ENCODE measurements around the gene SLC29A4.
A peak's percentile ranks its signal among the peaks of the same experiment; 100 is the strongest.
"Not testable (repeated sequence)": the region's sequence is repeated elsewhere in the genome, so short reads cannot be mapped to it uniquely, and the experiment has no call there.

SLC29A4 gene

DNA sequence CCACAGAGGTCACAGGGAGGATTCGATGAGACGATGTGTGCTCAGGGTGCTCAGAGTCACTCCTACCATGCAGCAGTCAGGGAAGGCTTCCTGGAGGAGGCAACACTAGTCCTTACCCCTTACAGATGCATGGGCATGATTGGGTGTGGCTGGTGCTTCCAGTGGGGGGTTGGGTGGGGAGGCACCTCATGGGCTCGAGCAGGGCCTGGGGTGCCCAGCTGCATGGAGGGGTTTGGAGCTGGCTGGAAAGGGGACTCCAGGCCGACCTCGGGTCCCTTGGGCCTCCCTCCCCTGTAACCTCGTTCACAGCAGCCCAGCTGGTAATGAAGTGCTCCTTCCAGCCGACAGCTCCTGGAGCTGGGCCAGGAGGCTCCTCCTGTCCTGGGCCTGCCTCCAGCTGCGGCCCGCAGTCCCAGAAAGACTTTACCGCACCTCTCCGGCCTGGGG, 7.7 kb upstream of the SLC29A4 start:
- not testable (repeated sequence) for DNase-seq (ENCODE audit: low read depth)

- not testable (repeated sequence) for DNase-seq (ENCODE audit: low read depth)
Measured at GRCh38 chr7:5275510-5275909, 7.2 kb upstream of the SLC29A4 start.

GRCh38 chr7:5276123-5276522, 6.6 kb upstream of the SLC29A4 start:
- DNase-seq (ENCODE audit: low read depth): not testable (repeated sequence)

- no peak for DNase-seq (ENCODE audit: low read depth)
Measured at GRCh38 chr7:5276611-5277010, 6.1 kb upstream of the SLC29A4 start.

- DNase-seq (ENCODE audit: low read depth): peak; percentile 16
Measured at GRCh38 chr7:5278766-5279165, 4.0 kb upstream of the SLC29A4 start.

GRCh38 chr7:5279734-5280133, 3.0 kb upstream of the SLC29A4 start:
- DNase-seq (ENCODE audit: low read depth): no peak

GRCh38 chr7:5281598-5282500, 894 bp upstream of the SLC29A4 start:
- not testable (repeated sequence) for DNase-seq (ENCODE audit: low read depth)

DNA sequence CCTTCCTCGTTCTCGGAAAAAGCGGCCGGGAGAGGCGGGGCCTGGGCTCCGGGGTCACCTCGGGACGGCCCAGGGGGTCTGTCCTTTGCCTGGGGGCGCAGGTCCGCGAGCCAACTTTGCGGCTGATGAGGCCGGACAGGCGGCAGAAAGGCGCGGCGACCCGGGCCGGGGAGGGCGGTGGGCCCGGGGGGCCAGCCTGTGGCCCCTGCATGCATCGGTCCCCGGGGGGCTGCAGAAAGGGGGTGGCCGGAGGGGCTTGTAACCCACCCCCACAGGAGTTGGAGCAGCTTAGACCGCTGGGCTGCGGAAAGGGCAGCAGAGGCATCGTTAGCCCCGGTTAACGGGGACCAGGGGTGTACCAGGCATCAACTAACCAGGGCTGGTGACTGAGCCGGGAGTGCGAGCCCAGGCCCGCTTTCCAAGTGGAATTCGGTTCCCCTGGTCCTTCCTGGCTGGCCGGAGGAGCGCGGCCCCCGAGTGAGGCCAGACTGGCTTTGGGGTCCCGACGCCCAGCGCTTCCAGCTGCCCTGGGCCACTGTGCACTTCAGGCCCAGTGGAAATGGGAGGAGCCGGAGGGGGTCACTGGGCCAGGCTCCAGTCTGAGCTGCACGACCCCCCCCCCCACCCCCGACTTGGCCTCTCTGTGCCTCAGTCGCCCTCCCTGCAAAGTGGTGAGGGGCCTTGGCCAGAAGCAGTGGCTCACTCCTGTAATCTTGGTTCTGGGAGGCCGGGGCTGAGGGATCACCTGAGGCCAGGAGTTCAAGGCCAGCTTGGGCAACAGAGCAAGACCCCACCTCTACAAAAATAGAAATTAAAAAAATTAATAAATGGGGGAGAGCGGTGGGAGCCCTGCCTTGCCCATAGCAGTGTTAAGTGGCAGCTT, 919 bp downstream of the SLC29A4 start:
- no peak for DNase-seq (ENCODE audit: low read depth)

GRCh38 chr7:5284304-5285281, 1.9 kb downstream of the SLC29A4 start:
- DNase-seq (ENCODE audit: low read depth): peak; percentile 15

GRCh38 chr7:5286933-5287332, 4.2 kb downstream of the SLC29A4 start:
- no peak for DNase-seq (ENCODE audit: low read depth)

DNA sequence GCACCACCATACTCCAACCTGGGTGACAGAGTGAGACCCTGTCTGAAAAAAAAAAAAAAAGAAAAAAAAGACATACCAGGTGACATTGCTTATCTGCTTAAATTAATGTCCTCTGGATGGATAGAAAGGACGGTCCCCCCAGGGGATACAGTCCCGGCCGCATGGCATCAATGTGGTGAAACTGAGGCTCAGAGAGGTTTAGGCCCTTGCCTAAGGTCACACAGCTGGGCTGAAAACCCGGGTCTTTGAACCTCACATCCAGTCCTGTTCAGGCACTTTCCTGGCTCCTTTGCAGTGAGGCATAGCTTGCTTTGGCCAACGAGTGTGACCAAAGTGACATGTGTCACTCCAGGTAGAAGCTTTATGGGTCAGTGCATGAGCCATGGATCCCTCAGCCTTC, 4.6 kb downstream of the SLC29A4 start:
- not testable (repeated sequence) for DNase-seq (ENCODE audit: low read depth)

DNA sequence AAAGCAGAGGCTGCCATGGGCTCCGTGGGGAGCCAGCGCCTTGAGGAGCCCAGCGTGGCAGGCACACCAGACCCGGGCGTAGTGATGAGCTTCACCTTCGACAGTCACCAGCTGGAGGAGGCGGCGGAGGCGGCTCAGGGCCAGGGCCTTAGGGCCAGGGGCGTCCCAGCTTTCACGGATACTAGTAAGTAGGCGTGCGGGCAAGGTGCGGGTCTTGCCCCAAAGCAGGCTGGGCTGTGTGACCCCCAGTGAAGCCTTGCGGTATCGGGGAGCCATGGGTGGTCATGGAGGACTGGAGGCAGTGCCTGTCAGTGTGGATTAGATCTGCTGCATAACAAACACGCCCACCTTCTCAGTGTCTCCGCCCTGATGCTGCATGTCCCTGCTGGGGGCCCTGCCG, 5.1 kb downstream of the SLC29A4 start:
- DNase-seq (ENCODE audit: low read depth): no peak

DNA sequence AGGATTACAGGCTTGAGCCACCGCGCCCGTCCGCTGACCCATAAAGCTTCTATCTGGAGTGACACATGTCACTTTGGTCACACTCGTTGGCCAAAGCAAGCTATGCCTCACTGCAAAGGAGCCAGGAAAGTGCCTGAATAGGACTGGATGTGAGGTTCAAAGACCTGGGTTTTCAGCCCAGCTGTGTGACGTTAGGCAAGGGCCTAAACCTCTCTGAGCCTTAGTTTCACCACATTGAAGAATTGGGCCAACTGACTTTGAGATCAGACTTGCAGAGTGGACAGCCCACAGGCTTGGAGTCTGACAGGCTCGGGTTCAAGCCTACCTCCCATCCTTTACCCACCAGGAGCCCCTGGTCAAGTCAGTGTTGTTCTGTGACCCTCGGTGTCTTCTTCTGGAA, 5.8 kb downstream of the SLC29A4 start:
- not testable (repeated sequence) for DNase-seq (ENCODE audit: low read depth)

DNA sequence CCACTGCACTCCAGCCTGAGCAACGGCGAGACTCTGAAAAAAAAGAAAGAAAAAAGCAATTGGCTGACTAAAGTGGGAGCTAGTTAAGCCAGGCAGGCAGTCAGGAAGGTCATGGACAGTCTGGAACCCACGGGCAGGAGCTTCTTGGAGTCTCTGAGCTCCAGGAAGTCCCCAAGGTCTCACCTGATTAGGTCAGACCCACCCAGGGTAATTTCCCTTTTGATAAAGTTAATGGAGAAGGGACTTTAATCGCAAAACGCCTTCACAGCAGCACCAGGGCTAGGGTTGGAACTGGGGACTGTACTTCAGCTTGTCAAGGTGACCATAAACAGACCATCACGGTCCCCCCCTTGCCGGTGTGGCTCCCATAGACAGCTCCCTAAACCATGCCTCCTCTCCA, 6.6 kb downstream of the SLC29A4 start:
- no peak for DNase-seq (ENCODE audit: low read depth)

GRCh38 chr7:5291301-5291700, 8.6 kb downstream of the SLC29A4 start:
- no peak for DNase-seq (ENCODE audit: low read depth)

DNA sequence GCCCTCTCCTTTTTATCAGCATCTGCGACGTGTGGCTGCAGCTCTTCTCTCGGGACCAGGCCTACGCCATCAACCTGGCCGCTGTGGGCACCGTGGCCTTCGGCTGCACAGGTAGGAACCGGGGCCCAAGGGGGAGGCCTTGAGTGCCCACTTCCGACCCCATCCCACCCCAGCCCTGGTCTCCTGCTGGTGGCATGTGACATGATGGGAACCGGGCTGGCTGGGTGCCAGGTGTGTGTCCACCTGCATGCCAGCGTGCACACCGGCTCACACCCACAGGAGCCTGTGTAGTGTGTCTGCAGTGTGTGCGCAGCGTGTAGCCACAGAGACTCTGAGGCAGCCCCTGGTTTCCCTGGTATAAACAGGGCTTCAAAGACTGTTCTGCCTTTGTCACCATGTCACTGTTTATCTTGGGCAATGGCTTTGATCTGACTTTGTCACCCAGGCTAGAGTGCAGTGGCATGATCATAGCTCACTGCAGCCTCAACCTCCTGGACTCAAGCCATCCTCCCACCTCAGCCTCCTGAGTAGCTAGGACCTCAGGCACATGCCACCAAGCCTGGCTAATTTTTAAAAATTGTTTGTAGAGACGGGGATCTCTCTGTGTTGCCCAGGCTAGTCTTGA, 9.1 kb downstream of the SLC29A4 start:
- DNase-seq (ENCODE audit: low read depth): not testable (repeated sequence)

DNA sequence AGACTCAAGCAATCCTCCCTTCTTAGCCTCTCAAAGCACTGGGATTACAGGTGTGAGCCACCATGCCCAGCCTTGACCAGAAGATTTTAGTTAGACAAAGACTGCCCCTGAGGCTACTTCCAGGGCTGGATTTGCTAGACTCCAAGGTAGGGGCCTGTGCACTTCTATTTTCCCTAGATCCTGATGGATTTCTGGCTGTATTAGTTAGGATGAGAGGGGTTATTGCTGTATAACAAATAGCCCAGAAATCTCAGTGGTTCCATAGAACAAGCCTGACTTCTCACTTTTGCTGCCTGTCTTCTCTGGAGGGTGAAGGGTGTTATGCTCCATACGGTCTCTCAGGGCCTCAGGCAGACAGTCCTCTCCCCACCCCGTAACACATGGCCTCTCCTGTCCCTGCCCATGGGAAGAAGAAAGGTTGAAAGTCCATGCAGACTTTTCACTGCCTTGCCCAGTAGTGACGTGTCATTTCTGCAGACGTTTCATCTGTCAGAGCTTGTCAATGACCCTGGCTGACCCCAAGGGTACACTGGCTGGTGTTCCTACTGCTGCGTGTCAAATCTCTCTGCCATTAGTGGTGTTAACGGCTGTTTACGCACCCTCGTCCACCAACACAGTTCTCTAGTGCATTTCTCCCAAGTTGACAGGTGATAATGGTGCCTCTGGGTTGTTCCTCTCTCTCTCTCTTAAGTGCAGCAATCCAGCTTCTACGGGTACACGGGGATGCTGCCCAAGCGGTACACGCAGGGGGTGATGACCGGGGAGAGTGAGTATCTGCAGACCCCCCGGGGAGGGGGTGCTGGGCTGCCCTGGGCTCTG, 11.6 kb downstream of the SLC29A4 start:
- DNase-seq (ENCODE audit: low read depth): no peak

DNA sequence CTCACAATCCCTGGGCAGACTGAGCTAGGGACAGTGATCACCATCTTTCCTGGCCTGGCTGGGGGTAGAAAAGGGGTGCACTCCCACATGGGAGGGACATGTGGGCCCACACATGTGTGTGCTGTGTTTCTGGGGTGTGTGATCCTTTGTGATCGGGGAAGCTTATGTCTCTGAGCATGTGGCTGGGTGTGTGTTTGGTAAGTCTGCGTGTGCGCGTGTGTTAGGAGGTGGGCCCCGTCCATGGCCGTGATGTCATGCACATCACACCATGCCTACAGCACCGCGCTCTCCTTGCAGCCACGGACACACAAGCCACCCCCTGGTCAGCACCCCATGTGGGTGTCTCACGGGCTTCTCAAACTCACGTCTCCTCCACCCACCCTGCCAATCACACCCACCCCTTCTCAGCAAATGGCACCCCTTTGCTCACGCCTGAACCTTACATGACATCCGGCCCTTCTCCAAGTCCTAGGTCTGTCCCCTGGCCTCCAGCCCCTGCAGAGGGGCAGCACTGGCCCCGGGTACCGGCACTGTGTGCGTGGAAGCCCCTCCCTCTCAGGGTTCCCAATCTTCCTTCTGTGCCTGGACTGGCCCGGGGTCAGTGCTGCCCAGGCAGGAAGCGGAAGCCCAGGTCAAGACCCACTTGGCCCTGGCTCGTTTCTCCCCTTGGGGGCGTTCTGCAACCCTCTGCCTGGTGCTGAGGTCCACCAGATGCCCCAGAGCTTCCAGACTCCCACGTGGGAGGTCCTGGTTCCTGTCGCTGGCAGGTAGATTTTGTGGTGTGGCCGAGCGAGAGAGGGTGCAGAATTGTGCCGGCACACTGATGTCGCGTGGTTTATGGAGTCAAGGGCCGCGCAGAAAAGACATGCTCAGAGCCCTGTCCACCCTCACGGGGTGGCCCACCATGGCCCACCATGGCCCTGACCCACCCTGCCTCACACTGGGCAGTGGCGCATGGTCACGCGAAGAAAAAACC, 12.6 kb downstream of the SLC29A4 start:
- DNase-seq (ENCODE audit: low read depth): no peak

GRCh38 chr7:5296015-5296610, 13.4 kb downstream of the SLC29A4 start:
- no peak for DNase-seq (ENCODE audit: low read depth)

All from iris pigment epithelial cell (primary cell).